Stimulated activated CD4-positive, alpha-beta T cell treated with anti-CD3 and anti-CD28 coated beads, Interleukin-1b, Interleukin-23, amount 100 ng/mL, for 1 hour (primary cell): ENCODE data around the gene GRB2.
"Not testable (repeated sequence)": the region's sequence is repeated elsewhere in the genome, so short reads cannot be mapped to it uniquely, and the experiment has no call there.

Source experiments
- DNase-seq, 2 donors: peaks; one replicate each; pipeline ENCODE4 v3.0.0-alpha.2; 2020; ENCODE audit warnings: low read depth in 2 of 2

Gene GRB2

GRCh38 chr17:75350706-75351105 lies 54.8 kb downstream of the GRB2 start:
- DNase-seq: no peak

GRCh38 chr17:75350029-75350428 lies 55.4 kb downstream of the GRB2 start:
- DNase-seq: no peak

GRCh38 chr17:75349589-75349988 lies 55.9 kb downstream of the GRB2 start:
- DNase-seq: no peak

GRCh38 chr17:75348386-75349012 lies 57.0 kb downstream of the GRB2 start:
- no peak for DNase-seq

- DNase-seq: no peak
Measured at GRCh38 chr17:75346906-75347305, 58.6 kb downstream of the GRB2 start.

- DNase-seq: not testable (repeated sequence)
Measured at GRCh38 chr17:75346368-75346767, 59.1 kb downstream of the GRB2 start.

GRCh38 chr17:75345514-75346167 lies 59.8 kb downstream of the GRB2 start:
- DNase-seq: no peak

- peak in 1 of 2 donors; percentile 28 for DNase-seq
Measured at GRCh38 chr17:75344666-75345065, 60.8 kb downstream of the GRB2 start.

GRCh38 chr17:75342996-75343395 lies 62.5 kb downstream of the GRB2 start:
- no peak for DNase-seq

- no peak for DNase-seq
Measured at GRCh38 chr17:75341784-75342486, 63.5 kb downstream of the GRB2 start.

GRCh38 chr17:75340631-75341030 lies 64.8 kb downstream of the GRB2 start:
- DNase-seq: no peak

GRCh38 chr17:75339971-75340370 lies 65.5 kb downstream of the GRB2 start:
- no peak for DNase-seq

GRCh38 chr17:75338335-75338734 lies 67.1 kb downstream of the GRB2 start:
- DNase-seq: no peak

- DNase-seq: no peak
Measured at GRCh38 chr17:75335315-75335714, 70.2 kb downstream of the GRB2 start.

- DNase-seq: no peak
Measured at GRCh38 chr17:75334723-75335122, 70.8 kb downstream of the GRB2 start.

- DNase-seq: no peak
Measured at GRCh38 chr17:75331671-75332070, 73.8 kb downstream of the GRB2 start.

- no peak for DNase-seq
Measured at GRCh38 chr17:75327757-75328156, 77.7 kb downstream of the GRB2 start.

- DNase-seq: no peak
Measured at GRCh38 chr17:75326226-75326848, 79.1 kb downstream of the GRB2 start.

- no peak for DNase-seq
Measured at GRCh38 chr17:75325827-75326225, 79.7 kb downstream of the GRB2 start.

GRCh38 chr17:75325348-75325747 lies 80.1 kb downstream of the GRB2 start:
- DNase-seq: no peak

- DNase-seq: no peak
Measured at GRCh38 chr17:75321506-75321905, 84.0 kb downstream of the GRB2 start.

GRCh38 chr17:75319904-75320691 lies 85.4 kb downstream of the GRB2 start:
- DNase-seq: no peak
